ENCODE measurements around the gene CDKAL1. TPM values are rescaled to one million over a fixed set of nuclear protein-coding genes. Genes with fewer than 3 reads are reported as not detected.
"Not testable (repeated sequence)": the region's sequence is repeated elsewhere in the genome, so short reads cannot be mapped to it uniquely, and the experiment has no call there.

Gene CDKAL1
- total and polyA plus RNA-seq, 3 experiments from 2014 or later = 26.7 to 30.2 (median 29.6) TPM

DNA sequence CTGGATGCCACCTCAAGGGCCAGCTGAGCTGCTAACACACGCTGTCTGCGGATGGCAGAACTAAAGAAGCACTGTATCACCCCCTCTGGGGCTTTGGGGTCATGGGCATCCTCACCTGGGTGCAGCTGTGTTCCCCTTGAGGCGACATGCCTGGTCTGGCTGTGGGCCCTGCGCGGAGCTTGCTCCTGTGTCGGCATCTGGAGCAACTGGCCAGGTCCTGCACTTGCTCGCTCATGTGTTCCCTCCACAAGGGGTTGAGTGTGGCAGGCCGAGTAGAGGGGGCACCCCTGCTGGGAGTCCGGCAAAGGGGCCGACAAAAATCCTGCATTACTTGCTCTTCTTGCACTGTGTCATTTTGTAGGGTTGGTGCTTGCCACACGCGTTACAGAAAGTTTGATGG lies 189.0 kb downstream of the CDKAL1 start:
- DNase-seq = no peak
- CTCF ChIA-PET = no interaction called here
- Histone ChIP-seq H3K9me3 (ENCODE audit: low read length) (no peaks in the 10 kb centered on the region), H3K36me3 (ENCODE audit: insufficient read depth, low read length) (no peaks in the 10 kb centered on the region), H3K4me1 (ENCODE audit: insufficient read depth, low read length) (no peaks in the 10 kb centered on the region), H3K27me3 (ENCODE audit: insufficient read depth, low read length, poor library complexity, severe bottlenecking) (no peaks in the 10 kb centered on the region), H3K4me3 (ENCODE audit: low read length) (no peak overlapping the region), H3K27ac (ENCODE audit: low read depth, low read length) (no peak overlapping the region)
- Mint-ChIP-seq H3K36me3 (peaks cover 17% of the 10 kb centered on the region in 3 donors), H3K4me3 (peak overlapping the region in 1 of 7 donors; percentile 7), H3K27ac (peak overlapping the region in 2 of 8 donors; percentile 14 to 49), H3K9me3 (peaks cover 0 to 5% (median 0%) of the 10 kb centered on the region in 5 donors), H3K27me3 (no peaks in the 10 kb centered on the region), H3K4me1 (peaks cover 24 to 34% (median 32%) of the 10 kb centered on the region in 3 donors)
- POLR2A ChIA-PET = no interaction called here

DNA sequence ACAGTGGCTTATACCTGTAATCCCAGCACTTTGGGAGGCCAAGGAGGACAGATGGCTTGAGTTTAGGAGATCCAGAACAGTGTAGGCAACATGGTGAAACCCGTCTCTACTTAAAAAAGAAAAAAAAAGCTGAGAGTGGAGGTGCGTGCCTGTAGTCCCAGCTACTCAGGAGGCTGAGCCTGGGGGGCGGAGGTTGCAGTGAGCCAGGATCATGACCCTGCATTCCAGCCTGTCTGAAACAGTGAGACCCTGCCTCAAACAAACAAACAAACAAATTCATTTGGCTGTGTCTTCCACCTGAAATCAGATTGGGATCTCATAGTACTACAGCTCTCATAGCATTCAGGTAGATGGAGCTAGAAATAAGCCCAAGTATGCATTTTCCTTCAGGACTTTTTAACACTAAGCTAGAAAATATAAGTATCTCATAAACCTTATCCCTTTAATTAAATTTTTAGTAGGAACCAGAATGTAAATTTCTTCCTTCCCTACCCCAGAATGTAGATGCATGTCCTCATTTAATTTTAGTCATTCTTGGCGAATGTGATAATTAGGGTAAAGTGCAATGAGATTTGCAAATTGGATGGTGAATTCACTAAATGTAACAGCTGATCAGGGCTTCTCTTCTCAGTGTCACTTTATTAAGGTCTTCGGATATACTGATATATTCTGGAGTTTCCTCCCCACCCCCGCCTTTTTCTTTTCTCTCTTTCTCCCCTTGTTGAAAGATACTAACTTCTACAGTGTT lies 190.4 kb downstream of the CDKAL1 start:
- Histone ChIP-seq H3K27me3 (ENCODE audit: insufficient read depth, low read length, poor library complexity, severe bottlenecking) (no peaks in the 10 kb centered on the region), H3K27ac (ENCODE audit: low read depth, low read length) (no peak overlapping the region), H3K4me3 (ENCODE audit: low read length) (no peak overlapping the region), H3K4me1 (ENCODE audit: insufficient read depth, low read length) (no peaks in the 10 kb centered on the region), H3K36me3 (ENCODE audit: insufficient read depth, low read length) (no peaks in the 10 kb centered on the region), H3K9me3 (ENCODE audit: low read length) (no peaks in the 10 kb centered on the region)
- DNase-seq = no peak
- ChIA-PET CTCF (no interaction called here), POLR2A (no interaction called here)
- Mint-ChIP-seq H3K36me3 (peaks cover 17% of the 10 kb centered on the region in 3 donors), H3K4me1 (peaks cover 20 to 30% (median 26%) of the 10 kb centered on the region in 3 donors), H3K27me3 (no peaks in the 10 kb centered on the region), H3K27ac (peak overlapping the region in 1 of 8 donors; percentile 49), H3K9me3 (peaks cover 0 to 5% (median 0%) of the 10 kb centered on the region in 5 donors), H3K4me3 (no peak overlapping the region)

DNA sequence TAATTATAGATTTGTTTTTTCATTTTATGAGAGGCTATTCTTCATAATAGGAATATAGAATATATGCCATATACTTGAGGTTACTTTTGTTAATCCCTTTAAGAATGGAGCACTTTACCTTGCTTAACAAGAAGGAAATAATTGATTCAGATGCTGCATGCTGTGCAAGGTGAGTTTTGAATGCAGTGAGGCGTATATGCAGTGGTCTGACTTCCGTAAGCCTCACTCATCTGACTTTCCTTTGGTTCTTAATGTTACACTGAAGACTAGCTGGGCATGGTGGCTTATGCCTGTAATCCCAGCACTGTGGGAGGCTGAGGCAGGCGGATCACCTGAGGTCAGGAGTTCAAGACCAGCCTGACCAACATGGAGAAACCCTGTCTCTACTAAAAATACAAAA lies 191.0 kb downstream of the CDKAL1 start:
- Mint-ChIP-seq H3K4me1 (peaks cover 15 to 24% (median 19%) of the 10 kb centered on the region in 3 donors), H3K36me3 (peaks cover 17 to 18% (median 17%) of the 10 kb centered on the region in 3 donors), H3K27ac (peak overlapping the region in 1 of 8 donors; percentile 49)
- H3K4me3 Mint-ChIP-seq; H3K36me3 ChIP-seq (ENCODE audit: insufficient read depth, low read length); H3K4me1 ChIP-seq (ENCODE audit: insufficient read depth, low read length); H3K9me3 Mint-ChIP-seq; POLR2A ChIA-PET; H3K27me3 ChIP-seq (ENCODE audit: insufficient read depth, low read length, poor library complexity, severe bottlenecking); H3K9me3 ChIP-seq (ENCODE audit: low read length); H3K4me3 ChIP-seq (ENCODE audit: low read length); DNase-seq; H3K27ac ChIP-seq (ENCODE audit: low read depth, low read length); CTCF ChIA-PET; H3K27me3 Mint-ChIP-seq: not testable (repeated sequence)

DNA sequence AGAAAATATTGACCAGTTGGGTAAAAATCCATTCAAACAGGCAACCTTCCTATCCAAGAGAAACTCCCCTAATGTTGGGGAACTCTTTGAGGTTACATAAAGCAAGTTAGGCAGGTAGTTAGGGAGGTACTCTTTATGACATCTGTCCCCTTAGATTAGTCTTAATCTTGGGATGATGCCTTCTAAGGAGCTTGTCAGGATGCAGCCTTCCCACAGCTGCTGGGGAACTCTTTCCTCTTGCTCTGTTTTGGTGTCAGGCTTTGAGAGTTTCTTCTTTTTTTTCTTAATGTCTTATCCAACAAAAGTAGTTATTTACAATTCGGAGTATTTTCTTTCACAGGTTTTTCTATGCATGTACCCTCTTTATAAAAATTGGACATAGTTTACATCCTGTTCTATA lies 194.8 kb downstream of the CDKAL1 start:
- Mint-ChIP-seq H3K9me3 (no peaks in the 10 kb centered on the region), H3K27me3 (peaks cover 0 to 1% of the 10 kb centered on the region in 2 donors), H3K36me3 (peaks cover 12 to 18% (median 13%) of the 10 kb centered on the region in 3 donors), H3K27ac (no peak overlapping the region), H3K4me1 (peaks cover 3 to 15% (median 14%) of the 10 kb centered on the region in 3 donors), H3K4me3 (no peak overlapping the region)
- H3K27me3 ChIP-seq (ENCODE audit: insufficient read depth, low read length, poor library complexity, severe bottlenecking) = no peaks in the 10 kb centered on the region
- H3K4me3 ChIP-seq (ENCODE audit: low read length) = no peak overlapping the region
- H3K36me3 ChIP-seq (ENCODE audit: insufficient read depth, low read length) = no peaks in the 10 kb centered on the region
- DNase-seq = no peak
- ChIA-PET POLR2A (interaction anchor here (0.6 kb wide), 1 partner anchor 859 kb away, joined by 3 read pairs; no protein-coding TSS in a partner anchor), CTCF (no interaction called here)
- H3K27ac ChIP-seq (ENCODE audit: low read depth, low read length) = no peak overlapping the region
- no peaks in the 10 kb centered on the region for H3K9me3 ChIP-seq (ENCODE audit: low read length)
- no peaks in the 10 kb centered on the region for H3K4me1 ChIP-seq (ENCODE audit: insufficient read depth, low read length)

DNA sequence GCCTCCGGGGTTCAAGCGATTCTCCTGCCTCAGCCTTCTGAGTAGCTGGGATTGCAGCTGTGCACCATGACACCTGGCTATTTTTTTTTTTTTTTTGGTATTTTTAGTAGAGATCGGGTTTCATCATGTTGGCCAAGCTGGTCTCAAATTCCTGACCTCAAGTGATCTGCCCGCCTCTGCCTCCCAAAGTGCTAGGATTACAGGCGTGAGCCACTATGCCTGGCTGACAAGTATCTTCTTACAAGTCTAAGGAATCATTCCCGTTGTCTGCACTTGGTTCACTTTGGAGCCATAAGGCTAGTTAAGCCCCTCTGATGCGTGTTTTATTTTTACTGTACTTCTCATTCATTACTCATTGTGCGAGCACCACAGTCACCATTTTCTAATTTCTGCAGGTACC lies 198.1 kb downstream of the CDKAL1 start:
- H3K4me1 ChIP-seq (ENCODE audit: insufficient read depth, low read length); H3K27ac ChIP-seq (ENCODE audit: low read depth, low read length); H3K27me3 Mint-ChIP-seq; H3K4me3 ChIP-seq (ENCODE audit: low read length); H3K27me3 ChIP-seq (ENCODE audit: insufficient read depth, low read length, poor library complexity, severe bottlenecking); POLR2A ChIA-PET; H3K27ac Mint-ChIP-seq; H3K9me3 Mint-ChIP-seq; CTCF ChIA-PET; H3K36me3 ChIP-seq (ENCODE audit: insufficient read depth, low read length); H3K4me3 Mint-ChIP-seq; H3K9me3 ChIP-seq (ENCODE audit: low read length); DNase-seq: not testable (repeated sequence)
- H3K36me3 Mint-ChIP-seq = peaks cover 10 to 19% (median 12%) of the 10 kb centered on the region in 3 donors
- H3K4me1 Mint-ChIP-seq = peaks cover 3 to 14% (median 12%) of the 10 kb centered on the region in 3 donors

DNA sequence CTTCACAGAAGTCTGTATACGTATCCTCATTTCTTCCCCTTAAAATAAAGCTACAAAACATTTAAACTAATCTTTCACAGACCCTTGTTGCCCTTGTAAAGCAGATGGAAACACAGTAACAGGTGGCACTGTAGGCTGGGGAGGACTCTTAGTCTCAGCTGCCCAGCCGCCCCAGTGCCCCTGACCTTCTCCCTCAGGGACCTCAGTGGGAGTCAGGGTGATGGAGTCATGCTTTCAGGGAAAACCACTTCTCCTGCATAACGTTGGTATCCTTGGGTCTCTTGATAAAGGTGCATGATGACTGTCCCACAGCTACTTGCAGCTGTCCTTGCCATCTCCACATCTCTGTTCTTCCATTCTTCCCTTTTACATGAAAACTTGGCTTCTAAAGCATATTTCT lies 198.6 kb downstream of the CDKAL1 start:
- Mint-ChIP-seq H3K27me3 (peaks cover 0 to 1% of the 10 kb centered on the region in 2 donors), H3K4me3 (no peak overlapping the region), H3K4me1 (peaks cover 3 to 14% (median 12%) of the 10 kb centered on the region in 3 donors), H3K27ac (peak overlapping the region in 2 of 8 donors; percentile 39 to 70), H3K36me3 (peaks cover 10 to 19% (median 12%) of the 10 kb centered on the region in 3 donors), H3K9me3 (no peaks in the 10 kb centered on the region)
- POLR2A ChIA-PET = no interaction called here
- no peaks in the 10 kb centered on the region for H3K36me3 ChIP-seq (ENCODE audit: insufficient read depth, low read length)
- no peak overlapping the region for H3K27ac ChIP-seq (ENCODE audit: low read depth, low read length)
- no peak overlapping the region for H3K4me3 ChIP-seq (ENCODE audit: low read length)
- CTCF ChIA-PET = no interaction called here
- DNase-seq = no peak
- no peaks in the 10 kb centered on the region for H3K27me3 ChIP-seq (ENCODE audit: insufficient read depth, low read length, poor library complexity, severe bottlenecking)
- H3K4me1 ChIP-seq (ENCODE audit: insufficient read depth, low read length) = no peaks in the 10 kb centered on the region
- no peaks in the 10 kb centered on the region for H3K9me3 ChIP-seq (ENCODE audit: low read length)

DNA sequence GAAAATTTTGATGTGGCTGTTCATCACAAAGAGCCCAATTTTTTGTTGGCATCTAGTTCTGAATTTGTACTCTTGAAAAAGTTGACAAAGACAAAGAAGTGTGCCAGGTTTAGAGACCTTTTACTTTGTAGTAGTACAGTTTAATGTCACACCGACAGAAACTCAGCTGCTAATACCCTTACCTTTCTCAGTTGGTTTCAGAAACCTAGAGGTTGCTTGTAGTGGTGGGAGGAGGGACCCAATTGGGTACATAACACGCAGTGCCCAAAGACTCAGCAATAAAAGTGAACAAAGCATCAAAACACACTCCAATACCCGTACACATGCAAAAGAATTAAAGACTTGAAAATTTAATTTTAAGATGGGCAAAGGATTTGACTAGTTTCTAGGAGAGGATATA lies 203.7 kb downstream of the CDKAL1 start:
- DNase-seq = no peak

DNA sequence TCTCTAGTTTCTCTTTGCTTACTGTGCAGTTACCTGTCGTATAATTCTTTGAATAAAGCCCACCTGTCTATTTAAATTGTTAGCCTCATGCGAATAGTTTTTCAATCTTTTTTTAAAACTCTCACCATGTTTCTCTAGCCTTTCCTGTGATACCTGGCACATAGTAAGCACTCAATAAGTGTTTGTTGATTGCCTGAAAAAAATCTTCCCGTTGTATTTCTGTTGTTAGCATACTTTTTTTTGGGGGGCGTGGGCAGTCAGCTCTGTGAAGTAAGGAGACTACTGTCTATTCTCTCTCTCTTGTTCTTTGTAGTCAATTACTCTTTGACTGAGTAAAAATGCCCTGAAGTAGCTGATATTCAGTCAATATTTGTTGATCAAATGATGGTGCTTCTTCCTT lies 205.8 kb downstream of the CDKAL1 start:
- ChIA-PET POLR2A (no interaction called here), CTCF (no interaction called here)
- H3K36me3 Mint-ChIP-seq = peaks cover 33 to 42% (median 41%) of the 10 kb centered on the region in 3 donors

More for the DNA sequence above, 203.7 kb downstream of the CDKAL1 start:
- Mint-ChIP-seq H3K9me3 (peaks cover 0 to 2% (median 0%) of the 10 kb centered on the region in 5 donors), H3K27me3 (no peaks in the 10 kb centered on the region), H3K27ac (no peak overlapping the region), H3K4me1 (peaks cover 0 to 12% (median 4%) of the 10 kb centered on the region in 3 donors), H3K4me3 (no peak overlapping the region), H3K36me3 (peaks cover 24 to 46% (median 40%) of the 10 kb centered on the region in 3 donors)
- Histone ChIP-seq H3K27me3 (ENCODE audit: insufficient read depth, low read length, poor library complexity, severe bottlenecking) (no peaks in the 10 kb centered on the region), H3K4me1 (ENCODE audit: insufficient read depth, low read length) (no peaks in the 10 kb centered on the region), H3K27ac (ENCODE audit: low read depth, low read length) (no peak overlapping the region), H3K4me3 (ENCODE audit: low read length) (no peak overlapping the region), H3K36me3 (ENCODE audit: insufficient read depth, low read length) (no peaks in the 10 kb centered on the region), H3K9me3 (ENCODE audit: low read length) (no peaks in the 10 kb centered on the region)
- ChIA-PET CTCF (no interaction called here), POLR2A (no interaction called here)

More for the DNA sequence above, 205.8 kb downstream of the CDKAL1 start:
- Histone ChIP-seq H3K4me1 (ENCODE audit: insufficient read depth, low read length) (no peaks in the 10 kb centered on the region), H3K27me3 (ENCODE audit: insufficient read depth, low read length, poor library complexity, severe bottlenecking) (no peaks in the 10 kb centered on the region), H3K4me3 (ENCODE audit: low read length) (no peak overlapping the region), H3K36me3 (ENCODE audit: insufficient read depth, low read length) (no peaks in the 10 kb centered on the region), H3K27ac (ENCODE audit: low read depth, low read length) (no peak overlapping the region), H3K9me3 (ENCODE audit: low read length) (no peaks in the 10 kb centered on the region)
- H3K4me1 Mint-ChIP-seq = peaks cover 4 to 14% (median 6%) of the 10 kb centered on the region in 3 donors
- no peak for DNase-seq
- no peak overlapping the region for H3K4me3 Mint-ChIP-seq
- no peak overlapping the region for H3K27ac Mint-ChIP-seq
- H3K27me3 Mint-ChIP-seq = no peaks in the 10 kb centered on the region
- peaks cover 0 to 2% (median 0%) of the 10 kb centered on the region in 5 donors for H3K9me3 Mint-ChIP-seq

Data from CD8-positive, alpha-beta memory T cell (primary cell).